ENCODE measurements around the gene KRT33A. TPM values are rescaled to one million over a fixed set of nuclear protein-coding genes. Genes with fewer than 3 reads are reported as not detected.

The KRT33A gene
- polyA plus RNA-seq, 3 donors, result 0.18 TPM; not detected in 2

GRCh38 chr17:41329279-41329948 lies 21.2 kb downstream of the KRT33A start:
- DNase-seq, result no peak

GRCh38 chr17:41328207-41328606 lies 22.4 kb downstream of the KRT33A start:
- DNase-seq, result no peak

- DNase-seq, result no peak
These were observed 23.1 kb downstream of the KRT33A start for GRCh38 chr17:41327411-41328120.

GRCh38 chr17:41326173-41327145 lies 24.2 kb downstream of the KRT33A start:
- DNase-seq, result no peak

GRCh38 chr17:41325611-41326010 lies 25.0 kb downstream of the KRT33A start:
- no peak for DNase-seq

- DNase-seq, result no peak
These were observed 25.5 kb downstream of the KRT33A start for GRCh38 chr17:41325126-41325525.

GRCh38 chr17:41324180-41325075 lies 26.2 kb downstream of the KRT33A start:
- DNase-seq, result no peak

GRCh38 chr17:41322903-41323895 lies 27.4 kb downstream of the KRT33A start:
- DNase-seq, result no peak

- DNase-seq, result no peak
These were observed 28.3 kb downstream of the KRT33A start for GRCh38 chr17:41322094-41322902.

- no peak for DNase-seq
These were observed 32.4 kb downstream of the KRT33A start for GRCh38 chr17:41318231-41318630.

GRCh38 chr17:41315814-41316445 lies 34.7 kb downstream of the KRT33A start:
- DNase-seq, result no peak

- DNase-seq, result no peak
These were observed 35.3 kb downstream of the KRT33A start, which contains the start of gene KRTAP17-1 for GRCh38 chr17:41315204-41315794. KRTAP17-1 (minus strand) TSS chr17:41315710; CDS start chr17:41315650, 60 bp downstream.

- DNase-seq, result no peak
These were observed 39.5 kb downstream of the KRT33A start for GRCh38 chr17:41311111-41311510.

GRCh38 chr17:41308918-41309359 lies 41.7 kb downstream of the KRT33A start, which contains the start of gene KRTAP16-1:
KRTAP16-1 (minus strand) TSS chr17:41309309; CDS start chr17:41309253, 56 bp downstream.
- DNase-seq, result no peak

- no peak for DNase-seq
These were observed 42.2 kb downstream of the KRT33A start for GRCh38 chr17:41308251-41308917.

GRCh38 chr17:41307647-41308046 lies 43.0 kb downstream of the KRT33A start:
- no peak for DNase-seq

- no peak for DNase-seq
These were observed 46.5 kb downstream of the KRT33A start for GRCh38 chr17:41304091-41304490.
